ENCODE results near the gene CNTN2.

The CNTN2 gene

GRCh38 chr1:205042911-205043806 is at the start of gene CNTN2:
CNTN2 (plus strand) TSS chr1:205043212; CDS start chr1:205053186, 9,974 bp downstream.
- no peak for DNase-seq

GRCh38 chr1:204994086-204994862 is 48.7 kb upstream of the CNTN2 start:
- no peak for DNase-seq

GRCh38 chr1:204996981-204997380 is 46.0 kb upstream of the CNTN2 start:
- no peak for DNase-seq

GRCh38 chr1:204997591-204998355 is 45.2 kb upstream of the CNTN2 start:
- no peak for DNase-seq

- DNase-seq, result no peak
These were observed 41.9 kb upstream of the CNTN2 start for GRCh38 chr1:205001162-205001561.

- no peak for DNase-seq
These were observed 40.3 kb upstream of the CNTN2 start for GRCh38 chr1:205002705-205003104.

GRCh38 chr1:205003358-205004131 is 39.5 kb upstream of the CNTN2 start:
- DNase-seq, result no peak

GRCh38 chr1:205004351-205004750 is 38.7 kb upstream of the CNTN2 start:
- DNase-seq, result no peak

GRCh38 chr1:205008896-205009295 is 34.1 kb upstream of the CNTN2 start:
- DNase-seq, result no peak

- no peak for DNase-seq
These were observed 33.3 kb upstream of the CNTN2 start for GRCh38 chr1:205009670-205010069.

- no peak for DNase-seq
These were observed 30.4 kb upstream of the CNTN2 start for GRCh38 chr1:205012391-205013140.

GRCh38 chr1:205013683-205014367 is 29.2 kb upstream of the CNTN2 start:
- DNase-seq, result no peak

GRCh38 chr1:205014783-205015182 is 28.2 kb upstream of the CNTN2 start:
- DNase-seq, result no peak

- DNase-seq, result no peak
These were observed 27.8 kb upstream of the CNTN2 start for GRCh38 chr1:205015241-205015640.

- no peak for DNase-seq
These were observed 26.9 kb upstream of the CNTN2 start for GRCh38 chr1:205016075-205016474.

- no peak for DNase-seq
These were observed 26.4 kb upstream of the CNTN2 start for GRCh38 chr1:205016584-205016983.

GRCh38 chr1:205017001-205017400 is 26.0 kb upstream of the CNTN2 start:
- DNase-seq, result no peak

GRCh38 chr1:205017766-205018165 is 25.2 kb upstream of the CNTN2 start:
- no peak for DNase-seq

- DNase-seq, result no peak
These were observed 24.6 kb upstream of the CNTN2 start for GRCh38 chr1:205018381-205018780.

- DNase-seq, result no peak
These were observed 22.5 kb upstream of the CNTN2 start for GRCh38 chr1:205020466-205020865.

GRCh38 chr1:205024679-205025078 is 18.3 kb upstream of the CNTN2 start:
- no peak for DNase-seq
